Heart right ventricle (tissue), 16 donors: Measurements from ENCODE around the gene SNX20. TPM values are rescaled to one million over a fixed set of nuclear protein-coding genes. Genes with fewer than 3 reads are reported as not detected.
A peak's percentile ranks its signal among the peaks of the same experiment; 100 is the strongest.

Experiments
- ATAC-seq, 8 donors: fragments of 200-7000 bp; cut with Tn5 transposase; one replicate each; pipeline ENCODE4 v1.9.1; 2020; ENCODE audit warnings: mild to moderate bottlenecking in 8 of 8, moderate library complexity in 8 of 8, moderate number of reproducible peaks in 1 of 8
- DNase-seq, 2 donors: peaks; one replicate each; pipeline ENCODE4 v3.0.0-alpha.2; 2020
- H3K27ac ChIP-seq, 10 donors: fragments of 200-600 bp; sonication (generic) in 2 of 10; one replicate each; pipeline versions ENCODE4 v1.5.0 to v1.8.0; 2020 to 2022; ENCODE audit warnings: mild to moderate bottlenecking in 3 of 10
- H3K27me3 ChIP-seq, 7 donors: fragments of 200-600 bp; one replicate each; pipeline ENCODE4 v1.8.0; 2021 to 2022; ENCODE audit warnings: mild to moderate bottlenecking in 2 of 7
- H3K36me3 ChIP-seq, 9 donors: fragments of 200-600 bp; sonication (generic) in 1 of 9; one replicate each; pipeline versions ENCODE4 v1.5.0 to v1.8.0; 2020 to 2022; ENCODE audit warnings: mild to moderate bottlenecking in 2 of 9
- H3K4me1 ChIP-seq, 9 donors: fragments of 200-600 bp; sonication (generic) in 1 of 9; one replicate each; pipeline versions ENCODE4 v1.5.0 to v1.8.0; 2020 to 2022; ENCODE audit warnings: mild to moderate bottlenecking in 4 of 9
- H3K4me3 ChIP-seq, 10 donors: fragments of 200-600 bp; sonication (generic) in 2 of 10; one replicate each; pipeline versions ENCODE4 v1.5.0 to v1.8.0; 2020 to 2022; ENCODE audit warnings: mild to moderate bottlenecking in 7 of 10, moderate library complexity in 2 of 10
- H3K9me3 ChIP-seq, 11 donors: fragments of 200-600 bp in 10 of 11; sonication (generic) in 2 of 11; one replicate each; pipeline versions ENCODE4 v1.5.0 to v1.8.0; 2013 to 2022; ENCODE audit warnings: mild to moderate bottlenecking in 2 of 11, control low read depth in 1 of 11, moderate library complexity in 1 of 11
- CTCF ChIP-seq, 9 donors: fragments of 200-600 bp; sonication (generic) in 2 of 9; IDR thresholded peaks; one replicate each; pipeline versions ENCODE4 v1.5.0 to v1.8.0; 2021 to 2022; ENCODE audit warnings: antibody characterized with exemption in 9 of 9, mild to moderate bottlenecking in 5 of 9, moderate library complexity in 1 of 9
- WGBS, 2 donors: extraction: QIAGEN DNeasy Blood & Tissue Kit; methylation state at CpG; one replicate each; pipeline ENCODE4 v1.1.7; 2013; ENCODE audit warnings: inconsistent platforms in 1 of 2; 5-methylcytosine and 5-hydroxymethylcytosine counted together
- intact Hi-C, 10 donors: fragments of 100-400 bp; cut with DNase I; formaldehyde crosslinking; loops; one replicate each; pipeline versions ENCODE4 v1.11.1 to v1.14.2; 2022
- polyA plus RNA-seq, 2 donors: library from polyadenylated mRNA; stranded (reverse); fragments of 200-250 nt; gene quantifications; one replicate each; pipeline ENCODE4 v1.2.3, GENCODE V29; 2013
- total RNA-seq, 10 donors: library from RNA; stranded (reverse); fragmentation: NEBNext Ultra II Directional in 3 of 10; extraction: Animal tissue kit (Norgen Biotek cat#: 25700) in 3 of 10; gene quantifications; one replicate each; pipeline versions ENCODE4 v1.2.1 to v1.2.4, GENCODE V29; 2021 to 2023
- donor health status: Arrhythmogenic right ventricular cardiomyopathy.
- donor health status: ischemic (EF 13 %, LVEDD 7.1; RV severe dilation, severe dysfunction).
- donor health status: healthy with polysubstance abuse.
- donor health status: DM: no; HTN: yes; CAD: no.
- donor health status: DM: no; HTN: no; CAD: no.
- donor health status: ischemic (EF 25% LVEDD 6.9; RV normal size, moderate dysfunction).
- donor health status: ischemic (EF 25% LVEDD 5.7; RV mildly dilated, moderate dysfunction).
- donor health status: healthy.
- donor health status: DM: yes; HTN: yes; CAD: no.
- donor health status: Ischemic cardiomyopathy.
- donor health status: ischemic (EF 35%, LVEDD 5.7; RV mildly dilated, moderate dysfunction).
- donor health status: nonischemic (EF 11% LVEDD 7.7; RV severe dilation, severe dysfunction).
- donor health status: DM: yes; HTN: yes; CAD: no.
- donor health status: PGD.
- donor health status: ischemic (EF 29% LVEDD 5.4; RV normal size, mild dysfunction).
- donor health status: nonischemic (EF 23%, LVEDD 6.1; RV moderate dilation, normal function).

Gene SNX20
- total and polyA plus RNA-seq, 12 donors, result 0.08 to 7.1 (median 0.63) TPM

- no peak for TF ChIP-seq CTCF (IDR thresholded peaks at IDR 0.05)
- H3K27me3 ChIP-seq, result peaks cover 0 to 17% (median 6%) of the 10 kb centered on the region in 7 donors
- no peak overlapping the region for H3K4me3 ChIP-seq
- H3K27ac ChIP-seq, result no peak overlapping the region
- H3K36me3 ChIP-seq, result no peaks in the 10 kb centered on the region
- H3K9me3 ChIP-seq, result peaks cover 0 to 3% (median 0%) of the 10 kb centered on the region in 11 donors
- no peaks in the 10 kb centered on the region for H3K4me1 ChIP-seq
- DNase-seq (no peak), ATAC-seq (no peak)
- intact Hi-C loops, result loop anchor here in 2 of 10 donors (10.0 kb wide), 2 partner anchors 102 to 272 kb away; partner anchors contain the start of gene NKD1 (in 1 of the 2)
- WGBS, 2 donors, result 79 to 88% methylated on average over 8 of the region's 8 CpGs
Measured at GRCh38 chr16:50646345-50646744, 34.8 kb downstream of the SNX20 start.

- H3K9me3 ChIP-seq, result peaks cover 0 to 3% (median 0%) of the 10 kb centered on the region in 11 donors
- ATAC-seq (no peak), DNase-seq (no peak)
- no peak for TF ChIP-seq CTCF (IDR thresholded peaks at IDR 0.05)
- intact Hi-C loops, result loop anchor here in 2 of 10 donors (10.0 kb wide), 2 partner anchors 101 to 271 kb away; partner anchors contain the start of gene NKD1 (in 1 of the 2)
- H3K27me3 ChIP-seq, result peaks cover 0 to 21% (median 6%) of the 10 kb centered on the region in 7 donors
- no peaks in the 10 kb centered on the region for H3K4me1 ChIP-seq
- H3K36me3 ChIP-seq, result no peaks in the 10 kb centered on the region
- no peak overlapping the region for H3K4me3 ChIP-seq
- 73 to 75% methylated on average over 20 of the region's 20 CpGs for WGBS, 2 donors
- H3K27ac ChIP-seq, result no peak overlapping the region
Measured at GRCh38 chr16:50645563-50646220, 35.4 kb downstream of the SNX20 start.

- intact Hi-C loops, result loop anchor here in 2 of 10 donors (10.0 kb wide), 2 partner anchors 100 to 270 kb away; partner anchors contain the start of gene NKD1 (in 1 of the 2)
- Histone ChIP-seq H3K36me3 (no peaks in the 10 kb centered on the region), H3K9me3 (peaks cover 0 to 3% (median 0%) of the 10 kb centered on the region in 11 donors), H3K27ac (no peak overlapping the region), H3K4me1 (no peaks in the 10 kb centered on the region), H3K4me3 (no peak overlapping the region), H3K27me3 (peaks cover 0 to 21% (median 6%) of the 10 kb centered on the region in 7 donors)
- WGBS, 2 donors, result 36 to 44% methylated on average over 6 of the region's 6 CpGs
- ATAC-seq (peak in 5 of 8 donors; percentile 42 to 62 (median 52)), DNase-seq (peak in 1 of 2 donors; percentile 13)
- TF ChIP-seq CTCF (IDR thresholded peaks at IDR 0.05), result peak; percentile 17 to 56 (median 36)
Measured at GRCh38 chr16:50644729-50645128, 36.4 kb downstream of the SNX20 start.

- intact Hi-C loops, result loop anchor here in 2 of 10 donors (10.0 kb wide), 2 partner anchors 99 to 269 kb away; partner anchors contain the start of gene NKD1 (in 1 of the 2)
Measured at GRCh38 chr16:50644245-50644644, 36.9 kb downstream of the SNX20 start.

More at GRCh38 chr16:50644245-50644644, 36.9 kb downstream of the SNX20 start:
- no peak for ATAC-seq
- Histone ChIP-seq H3K36me3 (no peaks in the 10 kb centered on the region), H3K4me3 (no peak overlapping the region), H3K27ac (no peak overlapping the region), H3K9me3 (peaks cover 0 to 3% (median 0%) of the 10 kb centered on the region in 11 donors), H3K27me3 (peaks cover 0 to 21% (median 6%) of the 10 kb centered on the region in 7 donors), H3K4me1 (no peaks in the 10 kb centered on the region)
- DNase-seq, result no peak
- 84 to 88% methylated on average over 5 of the region's 5 CpGs for WGBS, 2 donors
- no peak for TF ChIP-seq CTCF (IDR thresholded peaks at IDR 0.05)
